K562 (cell line): ENCODE data around the gene LYPLA2. TPM values are rescaled to one million over a fixed set of nuclear protein-coding genes. Genes with fewer than 3 reads are reported as not detected.

Source experiments
- ATAC-seq: fragments of 200-7000 bp; cut with Tn5 transposase; 3 replicates; pipeline ENCODE4 v1.9.1; 2020; ENCODE audit warnings: moderate library complexity
- BruUV-seq: library from RNA; stranded (reverse); fragments of 400-500 nt; replicated peaks from 2 replicates; lab custom pipeline; 2021; lab: Mats Ljungman, UMichigan
- CTCF ChIA-PET: fragments of 300-600 bp; formaldehyde crosslinking; extraction: SDS; loops from one replicate; lab custom pipeline; 2021; ENCODE audit warnings: low intra/inter-chr PET ratio; lab: Yijun Ruan, JAX
- POLR2A ChIA-PET: fragments of 300-600, 350-650 bp; sonication (Branson Sonifier 250); formaldehyde crosslinking; extraction: SDS; loops from one replicate; lab custom pipeline; 2021; ENCODE audit warnings: antibody characterized with exemption, inconsistent platforms; lab: Yijun Ruan, JAX
- DNase-seq, 4 experiments: peaks; one replicate each; pipeline versions ENCODE4 v3.0.0 to v3.0.0-alpha.2; 2011 to 2018; ENCODE audit warnings: low spot score in 3 of 4, mixed read lengths in 3 of 4; ENCODE audit errors: extremely low read depth in 1 of 4
- FAIRE-seq: peaks from 2 replicates; lab custom pipeline; 2011; peaks lifted over from hg19 to GRCh38; lab: Jason Lieb, UNC
- H2AFZ ChIP-seq: 2 replicates; pipeline ENCODE4 v1.6.0; 2011; ENCODE audit warnings: low read depth, low read length, control low read depth, inconsistent platforms
- H3K27ac ChIP-seq: fragments of 200-600 bp; 3 replicates; pipeline ENCODE4 v1.8.0; 2011; ENCODE audit warnings: low read depth, mild to moderate bottlenecking, control low read depth, inconsistent platforms, low read length, moderate library complexity, mixed read lengths; ENCODE audit errors: extremely low read depth
- H3K27me3 ChIP-seq, 2 experiments: fragments of 300-600 bp in 1 of 2; 2 replicates in 1 of 2; 3 replicates in 1 of 2; pipeline versions ENCODE4 v1.6.0 to v1.8.0; 2011; ENCODE audit warnings: inconsistent platforms in 2 of 2, low read length in 2 of 2, mild to moderate bottlenecking in 1 of 2, mixed read lengths in 1 of 2, moderate library complexity in 1 of 2; ENCODE audit not compliant: control insufficient read depth in 2 of 2, insufficient read depth in 2 of 2
- H3K36me3 ChIP-seq: fragments of 300-600 bp; 3 replicates; pipeline ENCODE4 v1.8.0; 2011; ENCODE audit warnings: mild to moderate bottlenecking, low read length, inconsistent platforms; ENCODE audit not compliant: control insufficient read depth, insufficient read depth
- H3K4me1 ChIP-seq, 2 experiments: fragments of 200-600 bp in 1 of 2; replicated peaks in 1 of 2; 2 replicates in 1 of 2; 3 replicates in 1 of 2; pipeline versions ENCODE4 v1.5.1 to v1.8.0; 2011; ENCODE audit warnings: inconsistent platforms in 2 of 2, low read length in 2 of 2, mild to moderate bottlenecking in 1 of 2, mixed read lengths in 1 of 2, moderate library complexity in 1 of 2; ENCODE audit not compliant: control insufficient read depth in 2 of 2, insufficient read depth in 2 of 2
- H3K4me2 ChIP-seq: 2 replicates; pipeline ENCODE4 v1.6.1; 2011; ENCODE audit warnings: low read length, control low read depth, inconsistent platforms, mixed read lengths; ENCODE audit not compliant: insufficient read depth
- H3K4me3 ChIP-seq: fragments of 200-600 bp; sonication (generic), shearing (Covaris generic); 2 replicates; pipeline ENCODE4 v1.5.1; 2016; ENCODE audit warnings: control low read depth, inconsistent platforms
- H3K79me2 ChIP-seq: fragments of 200-600 bp; 3 replicates; pipeline ENCODE4 v1.8.0; 2011; ENCODE audit warnings: low read length, inconsistent platforms; ENCODE audit not compliant: control insufficient read depth, insufficient read depth
- H3K9ac ChIP-seq, 2 experiments: 2 replicates each; pipeline versions ENCODE4 v1.6.0 to v1.6.1; 2011; ENCODE audit warnings: low read depth in 2 of 2, low read length in 2 of 2, control low read depth in 1 of 2, inconsistent platforms in 1 of 2, mild to moderate bottlenecking in 1 of 2, mixed read lengths in 1 of 2; ENCODE audit not compliant: insufficient read depth in 1 of 2
- H3K9me1 ChIP-seq: one replicate; pipeline ENCODE4 v1.6.0; 2011; ENCODE audit warnings: inconsistent platforms, mild to moderate bottlenecking, low read length, moderate library complexity; ENCODE audit not compliant: control insufficient read depth, insufficient read depth
- H3K9me3 ChIP-seq: replicated peaks from 2 replicates; pipeline ENCODE4 v1.5.1; 2011; ENCODE audit warnings: low read depth, low read length, inconsistent platforms; ENCODE audit not compliant: control insufficient read depth, insufficient read depth
- H4K20me1 ChIP-seq: replicated peaks from 2 replicates; pipeline ENCODE4 v1.6.1; 2011; ENCODE audit warnings: low read length, inconsistent platforms, mixed read lengths; ENCODE audit not compliant: control insufficient read depth, insufficient read depth
- NFE2 ChIP-seq: IDR thresholded peaks from 2 replicates; pipeline ENCODE4 v1.6.1; 2014; ENCODE audit warnings: antibody characterized with exemption, low read depth
- POLR3A ChIP-seq: IDR thresholded peaks from 2 replicates; pipeline ENCODE4 v1.6.1; 2011; ENCODE audit warnings: borderline replicate concordance, mild to moderate bottlenecking, moderate library complexity; ENCODE audit not compliant: insufficient read length, insufficient read depth; ENCODE audit errors: extremely low read depth
- ZNF316 ChIP-seq: fragments of 450-650 bp; IDR thresholded peaks from 2 replicates; pipeline ENCODE4 v1.6.1; 2016
- WGBS: fragments of 100-300 bp; shearing (Covaris generic); methylation state at CpG from one replicate; pipeline ENCODE4 v1.1.6; 2016; ENCODE audit warnings: low coverage, mixed read lengths; ENCODE audit not compliant: insufficient coverage; ENCODE audit errors: missing lambda C conversion rate; 5-methylcytosine and 5-hydroxymethylcytosine counted together
- in situ Hi-C: fragments of 300-500 bp; cut with MboI; formaldehyde crosslinking; loops from 4 replicates; pipeline ENCODE4 v1.15.0; 2018; ENCODE audit warnings: inconsistent platforms, mixed read lengths
- intact Hi-C: fragments of 100-400 bp; cut with micrococcal nuclease; formaldehyde crosslinking; loops from 2 replicates; pipeline ENCODE4 v1.14.2; 2022
- polyA plus RNA-seq, 8 experiments: library from polyadenylated mRNA; depleted of rRNA in 4 of 8; stranded (reverse) in 5 of 8; unstranded in 3 of 8; fragments of >200 nt; fragmentation: Nextera tagmentation in 2 of 8; fragmentation: Illumina TruSeq in 1 of 8; extraction: Ambion mirVana in 2 of 8; extraction: Trizol in 1 of 8; gene quantifications; 2 replicates each; pipeline versions ENCODE4 v1.2.1 to v1.2.3, GENCODE V29; 2011 to 2014; ENCODE audit warnings: inconsistent platforms in 1 of 8, missing spikeins in 1 of 8
- total RNA-seq, 7 experiments: library from RNA; depleted of rRNA in 6 of 7; stranded (reverse); fragments of >200 nt in 6 of 7; fragmentation: Illumina TruSeq in 2 of 7; extraction: Trizol in 2 of 7; gene quantifications; 2 replicates each; pipeline versions ENCODE4 v1.2.1 to v1.2.3, GENCODE V29; 2011 to 2021; ENCODE audit warnings: low replicate concordance in 1 of 7
- TF ChIP-seq, protein P1 (sequence below): fragments of 200-800 bp; sonication (Bioruptor generic); IDR thresholded peaks from 2 replicates; pipeline ENCODE4 v1.6.1; 2017; ENCODE audit warnings: missing genetic modification characterization, missing compliant biosample characterization

The LYPLA2 gene
- total and polyA plus RNA-seq, 9 of the 15 experiments (the other 6 are each of a cell fraction or from before 2014, with no cell fraction given): 3.9 to 128 (median 60.1) TPM

DNA sequence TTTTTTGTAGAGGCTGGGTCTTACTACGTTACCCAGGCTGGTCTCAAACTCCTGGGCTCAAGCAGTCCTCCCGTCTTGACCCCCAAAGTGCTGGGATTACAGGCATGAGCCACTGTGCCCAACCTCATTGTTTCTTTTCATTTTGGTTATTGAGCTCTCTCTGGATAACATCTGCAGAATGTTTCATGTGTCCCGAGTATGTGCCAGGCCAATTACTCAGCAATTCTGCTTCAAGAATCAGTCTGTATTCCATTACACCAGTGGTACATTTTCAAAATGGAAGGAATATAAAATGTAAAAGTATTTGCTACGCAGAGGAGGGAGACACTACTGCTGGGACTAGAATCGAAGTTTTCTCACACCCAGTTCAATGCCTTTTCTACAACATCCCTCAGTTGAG is 49.3 kb upstream of the LYPLA2 start:
- CTCF ChIA-PET: interaction anchor here (0.6 kb wide), 1 partner anchor 34 kb away, joined by 4 read pairs; no protein-coding TSS in a partner anchor
- 60% methylated on average over 5 of the region's 5 CpGs for WGBS

More for the DNA sequence above, 49.3 kb upstream of the LYPLA2 start:
- peak overlapping the region; percentile 16; the same call in 1 of the 2 replicates for H2AFZ ChIP-seq
- no peak for FAIRE-seq
- POLR2A ChIA-PET: interaction anchor here (0.8 to 2.0 kb wide), 2 partner anchors 48 to 50 kb away, joined by 3 to 5 read pairs; partner anchors contain the start of gene RPL11
- H3K79me2 ChIP-seq: peaks cover 48% of the 10 kb centered on the region
- peak overlapping the region in 1 of 2 experiments; percentile 7; a peak in 1 of 4 replicates for H3K9ac ChIP-seq
- H4K20me1 ChIP-seq: peaks cover 14% of the 10 kb centered on the region; the same call in 1 of the 2 replicates
- H3K4me2 ChIP-seq: peak overlapping the region; percentile 10; the same call in 1 of the 2 replicates
- peaks cover 16% of the 10 kb centered on the region for H3K36me3 ChIP-seq
- BruUV-seq: no TSS peak
- in situ Hi-C loops (no loop called here), intact Hi-C loops (loop anchor here (5.0 kb wide), 1 partner anchor 184 kb away; the partner anchor contains the start of gene ID3)
- no peaks in the 10 kb centered on the region for H3K27me3 ChIP-seq
- no peak for DNase-seq
- H3K4me1 ChIP-seq: peaks cover 23 to 25% of the 10 kb centered on the region in 2 experiments
- H3K9me3 ChIP-seq: no peaks in the 10 kb centered on the region
- 0 out of 3 replicates have a peak overlapping the region, but pooled peaks have one; percentile 6 for H3K27ac ChIP-seq
- no peak overlapping the region for H3K4me3 ChIP-seq
- H3K9me1 ChIP-seq: no peaks in the 10 kb centered on the region
- TF ChIP-seq ZNF316 (0 out of 2 replicates have a peak, but pooled peaks have one; percentile 21), POLR3A (no peak), NFE2 (peak; percentile 60)
- TF ChIP-seq, protein P1, sequence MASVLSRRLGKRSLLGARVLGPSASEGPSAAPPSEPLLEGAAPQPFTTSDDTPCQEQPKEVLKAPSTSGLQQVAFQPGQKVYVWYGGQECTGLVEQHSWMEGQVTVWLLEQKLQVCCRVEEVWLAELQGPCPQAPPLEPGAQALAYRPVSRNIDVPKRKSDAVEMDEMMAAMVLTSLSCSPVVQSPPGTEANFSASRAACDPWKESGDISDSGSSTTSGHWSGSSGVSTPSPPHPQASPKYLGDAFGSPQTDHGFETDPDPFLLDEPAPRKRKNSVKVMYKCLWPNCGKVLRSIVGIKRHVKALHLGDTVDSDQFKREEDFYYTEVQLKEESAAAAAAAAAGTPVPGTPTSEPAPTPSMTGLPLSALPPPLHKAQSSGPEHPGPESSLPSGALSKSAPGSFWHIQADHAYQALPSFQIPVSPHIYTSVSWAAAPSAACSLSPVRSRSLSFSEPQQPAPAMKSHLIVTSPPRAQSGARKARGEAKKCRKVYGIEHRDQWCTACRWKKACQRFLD (CRISPR knock-in tag): 0 out of 2 replicates have a peak, but pooled peaks have one; percentile 35
- TF ChIP-seq, all 486 proteins: peak for 3
- no peak for ATAC-seq
